ENCODE measurements around the gene SMIM23.

SMIM23 gene

DNA sequence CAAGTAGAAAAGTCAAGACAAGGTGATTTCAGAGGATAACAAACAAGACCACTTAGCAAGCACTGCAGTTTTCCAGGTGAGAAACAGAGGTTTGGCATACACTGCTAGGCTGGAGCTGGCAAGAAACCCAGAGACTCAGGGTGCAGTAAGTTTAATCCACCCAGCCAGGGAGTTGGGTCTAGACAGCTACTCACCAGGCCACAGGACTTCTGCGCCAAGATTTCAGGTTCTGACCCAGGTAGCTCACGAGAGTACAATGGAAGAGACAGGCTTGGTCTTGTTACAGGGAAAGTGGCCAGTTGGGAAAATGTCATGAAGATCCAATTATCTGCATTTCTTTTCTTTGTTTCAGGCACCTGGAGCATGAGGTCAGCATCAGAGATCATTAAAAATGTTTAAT lies 9.8 kb downstream of the SMIM23 start:
- TF ChIP-seq, protein P1, sequence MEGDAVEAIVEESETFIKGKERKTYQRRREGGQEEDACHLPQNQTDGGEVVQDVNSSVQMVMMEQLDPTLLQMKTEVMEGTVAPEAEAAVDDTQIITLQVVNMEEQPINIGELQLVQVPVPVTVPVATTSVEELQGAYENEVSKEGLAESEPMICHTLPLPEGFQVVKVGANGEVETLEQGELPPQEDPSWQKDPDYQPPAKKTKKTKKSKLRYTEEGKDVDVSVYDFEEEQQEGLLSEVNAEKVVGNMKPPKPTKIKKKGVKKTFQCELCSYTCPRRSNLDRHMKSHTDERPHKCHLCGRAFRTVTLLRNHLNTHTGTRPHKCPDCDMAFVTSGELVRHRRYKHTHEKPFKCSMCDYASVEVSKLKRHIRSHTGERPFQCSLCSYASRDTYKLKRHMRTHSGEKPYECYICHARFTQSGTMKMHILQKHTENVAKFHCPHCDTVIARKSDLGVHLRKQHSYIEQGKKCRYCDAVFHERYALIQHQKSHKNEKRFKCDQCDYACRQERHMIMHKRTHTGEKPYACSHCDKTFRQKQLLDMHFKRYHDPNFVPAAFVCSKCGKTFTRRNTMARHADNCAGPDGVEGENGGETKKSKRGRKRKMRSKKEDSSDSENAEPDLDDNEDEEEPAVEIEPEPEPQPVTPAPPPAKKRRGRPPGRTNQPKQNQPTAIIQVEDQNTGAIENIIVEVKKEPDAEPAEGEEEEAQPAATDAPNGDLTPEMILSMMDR (IDR thresholded peaks at IDR 0.05; ENCODE audit: low read depth, low read length), result no peak
- no peak for DNase-seq (ENCODE audit: low read depth in 2 of 2)
- H3K4me3 ChIP-seq (replicated peaks in 1 of 2; ENCODE audit: low read depth in 2 of 2, low read length in 2 of 2), result no peak overlapping the region

- TF ChIP-seq, protein P1 (IDR thresholded peaks at IDR 0.05; ENCODE audit: low read depth, low read length), result no peak
- no peak overlapping the region for H3K4me3 ChIP-seq (replicated peaks in 1 of 2; ENCODE audit: low read depth in 2 of 2, low read length in 2 of 2)
- no peak for DNase-seq (ENCODE audit: low read depth in 2 of 2)
These were observed 10.8 kb downstream of the SMIM23 start for GRCh38 chr5:171796436-171796835.

- TF ChIP-seq, protein P1 (IDR thresholded peaks at IDR 0.05; ENCODE audit: low read depth, low read length), result no peak
- DNase-seq (ENCODE audit: low read depth in 2 of 2), result no peak
- H3K4me3 ChIP-seq (replicated peaks in 1 of 2; ENCODE audit: low read depth in 2 of 2, low read length in 2 of 2), result no peak overlapping the region
These were observed 11.9 kb downstream of the SMIM23 start for GRCh38 chr5:171797543-171797942.

- no peak overlapping the region for H3K4me3 ChIP-seq (replicated peaks in 1 of 2; ENCODE audit: low read depth in 2 of 2, low read length in 2 of 2)
- TF ChIP-seq, protein P1 (IDR thresholded peaks at IDR 0.05; ENCODE audit: low read depth, low read length), result no peak
- no peak for DNase-seq (ENCODE audit: low read depth in 2 of 2)
These were observed 12.8 kb downstream of the SMIM23 start for GRCh38 chr5:171798418-171798817.

- no peak for DNase-seq (ENCODE audit: low read depth in 2 of 2)
- H3K4me3 ChIP-seq (replicated peaks in 1 of 2; ENCODE audit: low read depth in 2 of 2, low read length in 2 of 2), result no peak overlapping the region
- TF ChIP-seq, protein P1 (IDR thresholded peaks at IDR 0.05; ENCODE audit: low read depth, low read length), result no peak
These were observed 16.2 kb downstream of the SMIM23 start for GRCh38 chr5:171801839-171802238.

DNA sequence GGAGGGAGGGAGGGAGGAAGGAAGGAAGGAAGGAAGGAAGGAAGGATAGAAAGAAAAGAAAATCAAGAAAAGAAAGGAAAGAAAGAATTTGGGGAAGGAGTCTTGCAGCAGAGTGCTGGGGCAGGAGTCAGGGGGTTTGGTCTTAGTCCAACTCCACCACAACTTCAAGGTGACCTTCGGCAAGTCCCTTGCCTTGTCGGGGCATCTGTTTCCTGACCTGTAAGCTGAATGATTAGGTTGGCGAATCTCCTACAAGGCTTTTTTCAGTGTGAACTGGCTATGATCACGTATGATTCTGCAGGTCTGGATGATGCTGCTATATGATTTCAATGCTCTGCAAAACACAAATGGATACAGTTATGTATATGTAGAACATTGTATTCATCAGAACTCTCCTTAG lies 20.1 kb downstream of the SMIM23 start:
- no peak for DNase-seq (ENCODE audit: low read depth in 2 of 2)
- H3K4me3 ChIP-seq (replicated peaks in 1 of 2; ENCODE audit: low read depth in 2 of 2, low read length in 2 of 2), result no peak overlapping the region
- TF ChIP-seq, protein P1 (IDR thresholded peaks at IDR 0.05; ENCODE audit: low read depth, low read length), result no peak

- no peak for DNase-seq (ENCODE audit: low read depth in 2 of 2)
- TF ChIP-seq, protein P1 (IDR thresholded peaks at IDR 0.05; ENCODE audit: low read depth, low read length), result no peak
- H3K4me3 ChIP-seq (replicated peaks in 1 of 2; ENCODE audit: low read depth in 2 of 2, low read length in 2 of 2), result no peak overlapping the region
These were observed 21.5 kb downstream of the SMIM23 start for GRCh38 chr5:171806976-171807747.

All from cardiac fibroblast (primary cell).